ENCODE measurements around the gene CRK.
"Not testable (repeated sequence)": the region's sequence is repeated elsewhere in the genome, so short reads cannot be mapped to it uniquely, and the experiment has no call there.

The CRK gene

DNA sequence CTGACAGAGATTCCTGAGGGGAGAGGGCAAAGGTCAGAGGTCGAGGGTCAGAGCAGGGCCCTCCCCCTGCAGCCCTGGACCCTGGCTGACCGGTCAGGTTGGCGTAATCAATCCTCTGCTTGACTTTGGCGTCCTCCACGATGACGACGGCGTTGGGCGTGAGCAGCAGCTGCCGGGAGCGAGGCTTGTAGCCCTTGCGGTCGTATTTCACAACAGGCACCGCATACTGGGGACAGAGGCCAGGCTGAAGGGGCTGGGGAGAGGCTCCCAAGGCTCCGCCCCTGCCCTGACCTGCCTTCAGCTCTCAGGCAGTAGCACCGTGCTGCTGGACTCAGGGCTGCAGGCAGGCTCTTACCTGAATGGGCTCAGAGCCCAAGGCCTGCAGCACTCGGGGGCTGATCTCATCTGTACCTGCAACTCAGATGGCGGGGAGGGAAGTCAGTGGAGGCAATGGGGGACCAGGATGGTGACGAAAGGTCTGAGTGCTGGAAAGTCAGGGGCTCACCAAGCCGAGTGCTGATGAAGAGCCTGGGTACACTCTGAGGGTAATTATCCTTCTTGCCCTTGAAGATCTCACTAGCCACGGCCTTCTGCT is 12.0 kb upstream of the CRK start:
- no peak for DNase-seq

DNA sequence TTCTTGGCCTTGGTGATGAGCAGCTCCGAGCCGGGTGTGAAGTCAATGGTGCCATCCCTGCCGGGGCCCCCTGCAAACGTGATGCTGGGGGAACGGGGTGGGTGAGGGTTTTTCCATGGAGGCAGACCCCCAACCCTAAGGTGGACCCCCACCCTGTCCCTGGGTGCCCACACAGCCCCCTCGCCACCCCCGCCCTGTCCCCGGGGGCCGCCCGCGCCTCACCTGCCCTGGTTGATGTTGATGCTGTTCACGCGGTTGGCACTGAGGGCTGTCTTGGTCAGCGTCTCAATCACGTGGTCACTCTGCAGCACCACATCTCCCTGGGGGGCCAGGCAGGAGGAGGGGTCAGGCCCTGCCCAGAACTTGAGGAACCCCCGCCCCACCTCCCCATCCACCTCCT is 11.2 kb upstream of the CRK start:
- no peak for DNase-seq

DNA sequence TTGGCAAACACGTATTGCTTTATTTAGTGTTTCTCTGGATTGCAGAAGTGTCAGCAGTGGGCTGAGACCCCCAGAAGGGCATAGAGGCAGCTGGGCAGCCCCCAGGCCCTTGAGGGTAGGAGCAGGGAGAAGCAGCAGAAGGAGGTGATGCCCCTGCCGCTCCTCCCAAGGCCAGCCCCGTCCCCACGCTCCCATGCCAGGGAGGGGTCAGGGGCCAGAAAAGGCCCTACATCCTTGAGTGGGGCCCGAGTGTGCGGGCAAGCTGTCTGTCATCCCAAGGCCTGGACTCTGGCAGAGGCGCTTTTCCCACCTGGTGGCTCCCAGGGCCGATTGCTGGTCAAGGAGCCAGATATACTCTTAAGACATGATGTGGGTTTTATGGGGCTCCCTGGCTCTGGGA is 8.2 kb upstream of the CRK start:
- no peak for DNase-seq

DNA sequence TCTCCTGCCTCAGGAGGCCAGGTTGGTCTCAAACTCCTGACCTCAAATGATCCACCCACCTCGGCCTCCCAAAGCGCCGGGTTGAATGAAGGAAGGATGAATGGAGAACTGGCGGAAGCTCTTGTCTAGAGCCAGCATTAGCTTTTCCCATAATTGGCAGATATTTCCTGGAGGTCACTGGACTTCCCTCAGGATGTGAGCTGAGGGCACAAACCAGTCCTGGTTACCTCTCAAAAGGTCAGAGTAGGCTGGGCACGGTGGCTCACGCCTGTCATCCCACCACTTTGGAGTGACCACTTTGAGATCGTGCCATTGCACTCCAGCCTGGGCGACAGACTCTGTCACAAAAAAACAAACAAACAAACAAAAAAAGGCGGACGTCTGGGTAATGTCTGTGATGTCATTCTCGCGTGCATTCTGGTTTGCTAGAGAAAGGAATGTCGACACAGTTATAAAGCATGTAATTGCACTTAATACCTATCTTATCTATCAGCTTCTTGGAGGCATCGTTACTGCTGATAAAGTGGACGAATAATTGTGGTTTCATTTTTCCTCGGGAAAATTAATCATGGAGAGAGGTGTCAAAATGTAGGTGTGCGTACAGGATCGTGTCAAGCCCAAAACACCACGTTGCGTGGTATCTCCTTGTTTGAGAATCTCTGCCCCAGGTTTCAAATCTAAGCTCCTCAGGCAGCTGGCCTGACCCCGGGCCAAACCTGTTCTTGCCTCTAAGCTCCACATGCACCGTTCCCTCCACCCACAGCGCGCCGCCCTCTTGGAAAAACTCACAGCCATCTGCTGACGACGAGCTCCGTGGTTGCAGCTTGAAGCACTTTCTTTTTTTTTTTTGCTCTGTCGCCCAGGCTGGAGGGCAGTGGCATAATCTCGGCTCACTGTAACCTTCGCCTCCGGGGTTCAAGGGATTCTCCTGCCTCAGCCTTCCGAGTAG is 6.4 kb upstream of the CRK start:
- DNase-seq = no peak

DNA sequence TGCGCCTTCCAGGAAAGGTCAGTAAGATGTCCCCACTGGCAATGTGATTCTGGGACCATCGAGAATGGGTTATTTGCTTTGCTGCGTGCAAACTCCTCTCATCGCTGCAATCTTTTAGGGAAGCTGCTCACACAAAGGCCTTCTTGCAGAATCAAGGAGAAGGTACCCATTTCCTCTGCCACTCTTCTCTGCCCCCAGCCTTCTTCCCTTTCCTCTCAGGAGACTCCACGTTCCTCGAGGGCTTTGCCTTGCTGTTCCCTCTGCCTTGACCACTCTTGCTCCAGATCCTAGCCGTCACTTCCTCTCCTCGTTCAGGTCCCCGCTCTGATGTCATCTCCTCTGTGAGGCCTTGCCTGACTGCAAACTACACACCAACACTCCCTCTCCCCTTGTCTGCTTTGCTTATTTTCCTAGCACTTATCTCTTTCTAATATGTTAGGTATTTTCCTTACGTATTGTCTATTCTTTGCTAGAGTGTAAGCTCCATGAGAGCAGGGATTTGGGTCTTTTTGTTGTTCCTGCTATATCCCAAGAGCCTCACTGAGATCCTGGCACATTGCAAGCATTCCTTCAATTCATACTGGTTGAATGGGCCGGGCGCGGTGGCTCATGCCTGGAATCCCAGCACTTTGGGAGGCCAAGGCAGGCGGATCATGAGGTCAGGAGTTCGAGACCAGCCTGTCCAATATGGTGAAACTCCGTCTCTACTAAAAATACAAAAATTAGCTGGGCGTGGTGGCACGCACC is 5.3 kb upstream of the CRK start:
- DNase-seq = no peak

DNA sequence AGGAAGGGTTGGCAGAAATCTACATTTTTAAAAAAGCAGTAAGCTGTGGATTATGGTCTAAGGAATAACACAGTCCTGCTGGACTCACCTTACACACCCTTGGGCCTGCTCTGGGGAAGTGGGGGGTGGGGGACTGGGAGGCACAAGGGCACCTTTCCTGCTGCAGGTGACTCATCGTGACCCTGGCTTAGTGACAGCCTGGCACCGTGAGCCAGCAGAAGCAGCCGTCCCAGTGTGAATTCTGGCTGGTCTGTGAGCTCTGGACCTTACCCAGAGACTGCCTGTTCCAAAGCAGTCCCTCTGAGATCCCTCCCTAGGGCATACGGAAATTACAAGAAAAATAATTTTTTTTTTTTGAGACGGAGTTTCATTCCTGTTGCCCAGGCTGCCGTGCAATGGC is 4.2 kb upstream of the CRK start:
- peak in 7 of 51 donors; percentile 6 to 50 (median 29) for DNase-seq

DNA sequence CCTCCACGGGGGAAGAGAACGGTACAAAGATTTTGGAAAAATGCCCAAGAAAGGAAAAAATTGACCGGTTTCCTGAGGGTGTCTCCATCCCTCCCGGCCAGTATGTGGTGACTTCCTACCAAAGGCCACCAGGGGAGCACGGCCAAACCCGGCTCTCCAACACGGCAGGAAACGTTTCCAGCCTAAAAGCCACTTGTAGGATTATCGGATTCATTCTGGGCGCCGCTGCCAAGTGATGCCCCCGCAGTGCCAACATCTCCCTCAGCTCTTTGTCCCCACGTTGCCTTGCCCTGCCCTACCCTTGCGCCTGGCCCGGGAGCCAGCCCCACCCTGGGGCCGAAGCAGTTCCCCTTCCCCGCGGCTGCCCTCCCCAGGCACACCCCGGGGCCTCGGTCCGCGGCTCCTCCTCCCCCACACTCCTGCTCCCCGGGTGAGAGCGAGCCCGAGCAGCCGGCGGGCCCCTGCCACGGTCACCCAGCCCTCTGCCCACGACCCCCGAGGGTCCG is 688 bp downstream of the CRK start:
- DNase-seq = peak in 36 of 51 donors; percentile 3 to 70 (median 36)

DNA sequence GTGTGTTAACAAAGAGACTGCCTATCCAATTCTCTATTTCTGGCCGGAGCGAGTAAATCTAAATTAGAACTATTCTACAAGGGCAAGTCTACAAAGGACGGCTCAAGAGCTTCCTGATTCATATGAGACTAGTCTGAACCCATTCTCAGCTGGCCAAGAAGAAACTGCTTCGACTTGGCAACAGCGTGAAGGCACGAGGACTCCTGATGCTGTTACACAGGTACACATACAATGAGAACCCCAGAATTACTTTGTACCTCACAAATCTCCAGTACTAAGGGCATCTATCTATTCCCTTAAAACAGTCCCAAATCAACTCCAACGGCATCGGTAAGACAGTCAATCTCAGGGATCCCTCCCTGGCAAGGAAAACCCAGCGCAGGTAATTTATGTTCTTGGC is 1.5 kb downstream of the CRK start:
- no peak for DNase-seq

DNA sequence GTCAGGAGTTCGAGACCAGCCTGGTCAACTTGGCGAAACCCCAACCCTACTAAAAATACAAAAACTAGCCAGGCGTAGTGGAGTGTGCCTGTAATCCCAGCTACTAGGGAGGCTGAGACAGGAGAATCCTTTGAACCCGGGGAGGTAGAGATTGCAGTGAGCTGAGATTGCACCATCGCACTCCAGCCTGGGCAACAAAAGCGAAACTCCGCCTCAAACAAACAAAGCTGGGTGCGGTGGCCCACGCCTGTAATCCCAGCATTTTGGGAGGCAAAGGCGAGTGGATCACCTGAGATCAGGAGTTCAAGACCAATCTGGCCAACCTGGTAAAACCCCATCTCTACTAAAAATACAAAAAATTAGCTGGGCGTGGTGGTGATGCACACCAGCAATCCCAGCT is 2.3 kb downstream of the CRK start:
- not testable (repeated sequence) for DNase-seq

DNA sequence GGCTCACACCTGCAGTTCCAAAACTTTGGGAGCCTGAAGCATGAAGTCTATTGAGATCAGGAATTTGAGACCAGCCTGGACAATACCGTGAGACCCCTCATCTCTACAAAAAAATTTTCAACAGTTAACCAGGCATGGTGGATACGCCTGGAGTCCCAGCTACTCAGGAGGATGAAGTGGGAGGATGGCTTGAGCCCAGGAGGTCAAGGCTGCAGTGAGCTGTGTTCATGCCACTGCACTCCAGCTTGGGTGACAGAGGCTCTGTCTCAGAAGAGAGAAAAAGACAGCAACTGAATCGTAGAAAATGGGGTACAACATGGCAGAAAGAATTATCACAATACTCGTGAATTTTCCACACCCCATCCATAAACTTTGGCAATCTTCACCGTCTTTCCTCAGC is 3.2 kb downstream of the CRK start:
- no peak for DNase-seq

DNA sequence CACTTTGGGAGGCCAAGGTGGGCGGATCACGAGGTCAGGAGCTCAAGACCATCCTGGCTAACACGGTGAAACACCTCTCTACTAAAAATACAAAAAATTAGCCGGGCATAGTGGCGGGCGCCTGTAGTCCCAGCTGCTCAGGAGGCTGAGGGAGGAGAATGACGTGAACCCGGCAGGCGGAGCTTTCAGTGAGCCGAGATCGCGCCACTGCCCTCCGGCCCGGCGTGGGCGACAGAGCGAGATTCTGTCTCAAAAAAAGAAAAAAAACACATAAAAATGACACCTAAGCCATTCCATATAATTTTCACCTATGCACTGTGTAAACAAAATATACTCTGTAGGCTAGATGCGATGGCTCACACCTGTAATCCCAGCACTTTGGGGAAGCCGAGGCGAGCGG is 5.8 kb downstream of the CRK start:
- not testable (repeated sequence) for DNase-seq

DNA sequence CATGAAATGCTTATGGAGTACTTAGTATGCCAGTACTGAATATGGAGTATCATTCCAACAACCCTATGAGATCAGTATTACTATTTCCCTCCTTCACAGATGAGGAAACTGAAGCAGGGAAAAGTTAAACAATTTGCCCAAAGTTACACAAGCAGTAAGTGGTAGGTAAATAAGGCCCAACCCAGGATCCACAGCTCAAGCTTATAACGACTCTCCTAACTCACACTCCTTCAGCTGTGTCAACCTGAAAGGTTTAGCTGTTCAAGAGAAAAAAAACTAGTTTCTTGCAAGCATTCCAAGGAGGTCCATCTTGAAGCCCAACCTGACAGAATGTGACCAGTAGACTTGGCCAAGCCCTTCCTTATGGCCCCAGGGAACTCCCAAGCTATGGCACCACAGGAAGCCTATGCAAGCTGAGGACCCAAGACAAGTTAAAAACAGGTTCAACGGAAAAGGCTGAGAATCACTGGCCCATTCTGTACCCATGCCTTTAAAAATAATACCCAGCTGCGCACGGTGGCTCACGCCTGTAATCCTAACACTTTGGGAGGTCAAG is 6.5 kb downstream of the CRK start:
- DNase-seq = no peak

DNA sequence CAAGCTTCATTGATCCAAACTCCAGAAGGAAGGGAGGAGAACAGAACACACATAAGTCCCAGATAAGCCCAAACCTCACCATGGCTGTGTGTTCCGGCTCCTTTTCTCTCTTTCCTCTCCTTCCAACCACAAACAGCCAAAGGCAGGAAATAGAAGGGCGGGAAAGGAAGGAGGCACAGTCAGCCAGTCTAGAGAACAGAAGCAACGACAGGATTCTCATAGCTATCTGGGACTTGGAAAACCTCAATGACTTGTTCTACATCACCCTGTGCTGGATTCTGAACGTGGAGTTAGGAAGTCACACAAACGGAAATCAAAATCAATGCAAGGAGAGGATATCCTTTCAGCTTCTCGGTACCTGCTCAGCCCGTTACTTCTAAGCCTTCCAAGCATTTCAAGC is 9.0 kb downstream of the CRK start:
- no peak for DNase-seq

DNA sequence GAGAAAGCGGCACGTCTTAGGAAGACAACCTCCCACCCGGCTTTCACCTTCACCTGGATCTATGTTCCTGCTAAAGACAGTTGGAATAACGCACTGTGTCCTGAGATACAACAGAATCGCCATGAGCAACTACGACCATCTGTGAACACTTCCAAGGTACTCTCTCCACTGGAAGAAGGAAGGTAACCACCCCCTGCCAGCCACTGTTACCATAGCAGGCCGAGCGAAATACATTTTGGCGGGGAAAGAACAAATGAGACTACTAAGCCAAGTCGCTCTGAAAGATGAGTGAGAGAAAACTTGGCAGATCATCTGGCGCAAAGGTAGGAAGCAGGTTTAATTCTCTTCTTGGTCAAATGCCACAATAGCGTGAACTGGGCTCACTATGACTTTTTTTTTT is 9.8 kb downstream of the CRK start:
- no peak for DNase-seq

DNA sequence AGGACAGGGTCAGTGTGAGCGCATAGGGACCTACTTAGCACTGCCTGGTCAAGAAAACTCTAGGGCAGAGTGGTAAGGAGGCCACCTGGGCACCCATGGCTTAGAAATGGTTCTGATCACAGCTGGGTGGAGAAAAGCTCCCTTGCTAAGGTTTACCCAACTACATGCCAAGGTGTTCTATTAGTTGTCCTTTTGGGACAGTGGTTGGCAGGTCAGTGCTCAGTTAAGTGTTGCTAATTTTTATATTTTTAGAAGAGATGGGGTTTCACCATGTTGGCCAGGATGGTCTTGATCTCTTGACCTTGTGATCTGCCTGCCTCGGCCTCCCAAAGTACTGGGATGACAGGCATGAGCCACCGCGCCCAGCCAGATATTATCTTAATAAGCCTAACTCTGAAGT is 10.3 kb downstream of the CRK start:
- not testable (repeated sequence) for DNase-seq

DNA sequence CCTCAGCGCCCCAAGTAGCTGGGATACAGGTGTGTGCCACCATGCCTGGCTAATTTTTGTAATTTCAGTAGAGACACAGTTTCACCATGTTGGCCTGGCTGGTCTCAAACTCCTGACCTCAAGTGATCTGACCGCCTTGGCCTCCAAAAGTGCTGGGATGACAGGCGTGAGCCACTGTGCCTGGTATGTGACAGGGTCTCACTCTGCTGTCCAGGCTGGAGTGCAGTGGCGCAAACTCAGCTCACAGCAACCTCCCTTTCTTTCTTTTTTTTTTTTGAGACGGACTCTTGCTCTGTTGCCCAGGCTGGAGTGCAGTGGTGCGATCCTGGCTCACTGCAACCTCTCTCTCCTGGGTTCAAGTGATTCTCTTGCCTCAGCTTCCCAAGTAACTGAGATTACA is 13.3 kb downstream of the CRK start:
- DNase-seq = not testable (repeated sequence)

DNA sequence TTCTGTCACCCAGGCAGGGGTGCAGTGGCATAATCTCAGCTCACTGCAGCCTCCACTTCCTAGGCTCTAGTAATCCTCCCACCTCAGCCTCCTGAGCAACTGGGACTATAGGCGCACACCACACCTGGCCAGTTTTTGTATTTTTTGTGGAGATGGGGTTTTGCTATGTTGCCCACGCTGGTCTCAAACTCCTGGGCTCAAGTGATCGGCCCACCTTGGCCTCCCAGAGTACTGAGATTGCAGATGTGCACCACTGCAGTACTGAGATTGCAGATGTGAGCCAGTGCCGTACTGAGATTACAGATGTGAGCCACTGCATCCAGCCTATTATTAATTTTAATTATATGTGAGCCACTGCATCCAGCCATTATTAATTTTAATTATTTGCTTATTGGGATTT is 13.8 kb downstream of the CRK start:
- DNase-seq = no peak

DNA sequence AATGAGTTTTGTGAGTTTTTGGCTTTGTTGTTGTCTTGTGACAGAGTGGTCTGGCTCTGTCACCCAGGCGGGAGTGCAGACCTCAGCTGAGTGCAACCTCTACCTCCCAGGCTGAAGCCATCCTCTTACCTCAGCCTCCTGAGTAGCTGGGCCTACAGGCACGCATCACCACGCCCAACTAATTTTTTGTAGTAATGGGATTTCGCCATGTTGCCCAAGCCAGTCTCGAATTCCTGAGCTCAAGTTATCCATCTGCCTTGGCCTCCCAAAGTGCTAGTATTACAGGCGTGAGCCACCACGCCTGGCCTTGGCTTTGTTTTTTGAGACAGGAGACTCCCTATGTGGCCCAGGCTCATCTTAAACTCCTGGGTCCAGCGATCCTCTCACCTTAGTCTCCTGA is 15.1 kb downstream of the CRK start:
- no peak for DNase-seq

DNA sequence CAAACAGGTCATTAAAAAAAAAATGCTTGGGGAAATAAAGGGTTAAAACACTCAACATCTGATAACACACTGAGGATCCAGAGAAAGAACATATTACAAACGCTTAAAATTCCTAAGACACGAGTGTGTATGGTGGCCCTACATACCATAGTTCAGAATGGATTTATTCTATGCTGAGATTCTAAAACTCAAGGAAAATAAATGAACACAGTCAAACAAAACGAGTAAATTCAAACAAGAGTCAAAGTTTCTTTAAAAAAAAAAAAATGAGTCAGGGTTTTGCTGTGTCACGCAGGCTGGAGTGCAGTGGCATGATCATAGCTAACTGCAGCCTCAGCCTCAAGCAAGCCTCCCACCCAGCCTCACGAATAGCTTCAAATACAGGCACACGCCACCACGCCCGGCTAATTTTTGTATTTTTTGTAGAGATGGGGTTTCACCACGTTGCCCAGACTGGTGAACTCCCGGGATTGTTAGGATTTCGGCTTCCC is 17.4 kb downstream of the CRK start:
- DNase-seq = no peak

DNA sequence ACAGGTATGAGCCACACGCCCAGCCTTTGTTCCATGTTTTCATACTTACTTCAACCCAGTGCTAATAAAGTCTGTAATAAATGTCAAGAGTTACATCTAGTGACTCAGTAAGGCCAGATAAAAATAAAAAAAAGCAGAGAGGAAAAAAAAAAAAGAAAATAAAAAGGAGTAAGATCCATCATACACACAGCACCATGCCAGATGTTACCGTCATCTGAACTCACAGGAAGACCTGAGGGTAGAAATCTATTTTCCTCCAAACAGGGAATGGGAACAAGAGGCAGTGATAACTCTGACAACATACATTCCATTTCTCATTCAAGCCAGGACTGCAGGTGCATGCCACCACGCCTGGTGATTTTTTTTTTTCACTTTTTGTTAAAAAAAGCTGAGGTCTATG is 20.7 kb downstream of the CRK start:
- DNase-seq = no peak

DNA sequence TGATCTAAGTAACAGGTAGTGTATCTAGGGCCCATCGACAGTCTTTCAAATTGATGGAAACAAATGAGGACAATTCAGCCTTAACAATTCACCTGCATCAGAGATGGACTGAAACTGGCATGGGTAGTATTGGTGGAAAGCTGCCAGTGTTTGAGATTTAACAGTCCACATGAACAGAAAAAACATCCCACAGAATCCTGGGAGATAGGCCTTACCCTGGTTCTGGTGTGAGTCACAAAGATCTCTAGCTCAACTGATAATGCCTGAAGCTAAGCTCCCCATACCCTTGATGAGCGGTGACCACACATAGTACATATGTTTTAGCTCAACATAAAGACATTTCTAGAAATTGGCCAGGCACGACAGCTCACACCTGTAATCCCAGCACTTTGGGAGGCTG is 21.9 kb downstream of the CRK start:
- no peak for DNase-seq

DNA sequence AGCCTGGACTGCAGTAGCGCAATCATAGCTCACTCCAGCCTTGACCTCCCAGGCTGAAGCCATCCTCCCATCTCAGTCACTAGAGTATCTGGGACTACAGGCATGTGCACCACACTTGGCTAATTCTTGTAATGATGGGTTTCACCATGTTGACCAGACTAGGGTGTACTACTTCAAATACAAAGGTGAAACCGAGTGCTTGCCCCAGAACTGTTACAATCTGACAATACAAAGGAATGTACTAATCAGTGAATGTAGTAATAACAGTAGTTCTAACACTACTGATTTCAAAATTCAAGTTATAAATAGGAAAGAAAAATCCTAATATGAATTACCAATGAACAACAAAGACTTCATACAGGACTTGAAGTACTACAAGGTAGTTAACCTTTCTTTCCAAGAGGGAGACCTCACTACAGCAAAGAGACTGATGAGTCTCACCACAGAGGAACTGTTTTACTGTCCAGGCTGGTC is 24.4 kb downstream of the CRK start:
- DNase-seq = no peak
